Stimulated activated CD4-positive, alpha-beta T cell treated with anti-CD3 and anti-CD28 coated beads, Interleukin-4, amount 100 ng/mL, for 48 hours (primary cell): ENCODE results near the gene CLDN18.

ENCODE experiments used
- DNase-seq, 2 donors: peaks; one replicate each; pipeline ENCODE4 v3.0.0-alpha.2; 2020; ENCODE audit warnings: low read depth in 2 of 2

Gene CLDN18

GRCh38 chr3:138062626-138063025 is 52.7 kb downstream of the CLDN18 start:
- no peak for DNase-seq

- DNase-seq = no peak
Observed at GRCh38 chr3:138063416-138063815, 53.5 kb downstream of the CLDN18 start.

GRCh38 chr3:138065949-138066348 is 56.0 kb downstream of the CLDN18 start:
- no peak for DNase-seq

- peak; percentile 18 to 32 for DNase-seq
Observed at GRCh38 chr3:138066383-138066782, 56.4 kb downstream of the CLDN18 start.

DNA sequence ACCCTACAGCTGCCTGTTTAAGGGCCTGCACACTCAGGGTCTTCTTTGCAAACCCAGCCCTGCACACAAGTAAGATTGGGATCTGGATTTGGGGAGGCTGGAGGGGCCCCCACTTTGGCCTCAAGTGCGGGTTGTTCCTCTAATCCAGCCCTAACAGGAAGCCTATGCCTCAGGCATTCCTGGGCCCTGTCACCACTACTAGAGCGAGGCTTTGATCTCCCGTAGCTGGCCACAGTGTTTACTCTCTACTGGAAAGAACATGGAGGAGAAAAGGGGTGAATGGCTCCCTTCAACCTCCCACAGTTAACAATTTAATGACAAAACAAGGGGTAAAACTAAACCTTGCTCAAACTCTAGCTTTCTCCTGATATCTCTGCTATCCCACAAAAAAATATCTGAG is 57.0 kb downstream of the CLDN18 start:
- DNase-seq = no peak

GRCh38 chr3:138068046-138068445 is 58.1 kb downstream of the CLDN18 start:
- DNase-seq = no peak

- peak; percentile 72 to 82 for DNase-seq
Observed at GRCh38 chr3:138068579-138069174, 58.7 kb downstream of the CLDN18 start.

DNA sequence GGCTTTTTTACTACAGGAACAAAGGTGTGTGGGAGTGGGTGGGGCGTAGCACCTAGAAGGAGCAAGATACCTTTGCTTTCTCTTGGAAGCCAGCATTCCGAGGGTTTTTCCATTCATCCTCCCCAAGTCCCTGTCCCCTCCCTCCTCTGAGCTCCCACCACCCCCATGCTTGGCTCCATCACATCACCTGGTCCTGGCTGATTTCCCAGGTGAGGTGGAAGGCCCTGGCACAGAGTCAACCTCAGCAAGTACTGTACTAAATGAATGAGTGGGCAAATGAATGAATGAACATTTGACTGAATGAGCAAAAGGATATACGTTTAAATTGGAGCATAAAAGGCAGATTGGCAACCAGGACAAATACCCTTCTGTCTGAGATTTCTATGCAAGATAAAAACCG is 60.0 kb downstream of the CLDN18 start:
- DNase-seq = no peak

DNA sequence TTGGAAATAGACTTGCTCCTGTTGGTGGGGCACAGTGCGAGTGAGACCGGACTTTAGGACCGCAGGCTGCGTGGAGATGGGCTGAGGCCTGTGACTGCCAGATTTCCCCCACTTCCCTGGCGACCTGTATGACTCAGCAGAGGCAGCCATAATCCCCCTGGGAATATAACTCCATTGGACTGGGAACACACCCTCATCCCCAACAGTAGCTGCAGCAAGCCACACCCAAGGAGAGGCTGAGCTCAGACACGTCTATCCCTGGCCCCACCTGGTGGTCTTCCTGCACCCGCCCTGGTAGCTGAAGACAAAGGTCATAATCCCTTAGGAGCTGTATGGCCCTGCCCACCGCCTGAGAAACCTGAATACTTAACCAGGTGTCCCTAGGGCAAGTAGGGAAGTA is 62.8 kb downstream of the CLDN18 start:
- no peak for DNase-seq

DNA sequence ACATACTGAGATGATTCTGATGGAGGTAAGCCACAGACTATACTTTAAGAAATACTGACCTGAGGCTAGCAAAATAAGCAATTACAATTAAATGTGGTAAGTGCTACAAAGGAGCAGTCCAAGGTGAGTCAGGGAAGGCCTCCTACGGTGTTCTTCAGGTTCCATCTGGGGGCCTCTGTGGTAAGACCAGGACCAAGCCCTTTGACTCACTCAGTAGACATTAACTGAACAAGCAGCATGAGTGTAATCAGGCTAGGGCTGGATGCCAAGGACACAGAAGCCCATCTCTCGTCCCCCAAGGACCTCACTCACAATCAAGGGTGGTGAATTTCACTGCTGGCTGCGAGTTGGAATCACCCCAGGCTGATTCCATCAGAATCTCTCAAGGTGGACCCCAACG is 68.1 kb downstream of the CLDN18 start:
- no peak for DNase-seq

DNA sequence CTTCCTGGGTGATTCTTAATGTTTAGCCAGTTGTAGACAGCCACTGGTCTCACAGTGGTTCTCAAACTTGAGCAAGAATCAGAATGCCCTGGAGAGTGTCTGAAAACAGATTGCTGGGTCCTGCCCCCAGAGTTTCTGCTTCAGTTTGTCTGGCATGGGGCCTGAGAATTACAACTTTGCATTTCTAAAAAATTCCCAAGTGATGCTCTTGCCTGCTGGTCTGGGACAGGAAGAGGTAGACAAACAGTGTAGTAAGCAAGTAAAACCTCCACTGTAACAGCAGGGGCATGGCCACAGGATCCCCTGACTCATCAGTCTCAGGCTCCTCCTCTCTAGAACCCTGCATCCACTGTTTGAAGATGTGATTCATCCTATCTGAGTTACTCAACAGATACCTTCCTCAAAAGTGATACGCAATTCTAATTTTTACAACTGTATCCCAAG is 69.0 kb downstream of the CLDN18 start:
- peak in 1 of 2 donors; percentile 40 for DNase-seq

DNA sequence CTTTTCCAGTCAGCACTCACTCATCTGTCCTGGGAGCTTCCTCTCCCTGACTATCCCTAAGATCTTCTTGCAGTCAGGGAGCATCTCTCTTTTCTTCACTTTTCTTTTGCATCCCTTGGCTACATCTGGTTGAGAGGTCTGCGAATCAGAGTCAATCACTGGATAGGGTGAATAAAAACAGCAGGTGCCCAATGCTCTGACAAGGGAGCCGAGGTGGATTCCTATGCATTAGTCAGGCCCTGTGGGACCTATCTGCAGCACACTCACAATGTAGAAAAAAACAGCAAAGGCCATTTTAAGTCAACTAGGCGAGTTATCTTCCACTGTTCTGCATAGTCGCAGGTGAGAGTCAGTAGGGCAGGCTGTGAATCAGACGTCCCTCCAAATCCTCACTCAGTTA is 69.9 kb downstream of the CLDN18 start:
- no peak for DNase-seq

DNA sequence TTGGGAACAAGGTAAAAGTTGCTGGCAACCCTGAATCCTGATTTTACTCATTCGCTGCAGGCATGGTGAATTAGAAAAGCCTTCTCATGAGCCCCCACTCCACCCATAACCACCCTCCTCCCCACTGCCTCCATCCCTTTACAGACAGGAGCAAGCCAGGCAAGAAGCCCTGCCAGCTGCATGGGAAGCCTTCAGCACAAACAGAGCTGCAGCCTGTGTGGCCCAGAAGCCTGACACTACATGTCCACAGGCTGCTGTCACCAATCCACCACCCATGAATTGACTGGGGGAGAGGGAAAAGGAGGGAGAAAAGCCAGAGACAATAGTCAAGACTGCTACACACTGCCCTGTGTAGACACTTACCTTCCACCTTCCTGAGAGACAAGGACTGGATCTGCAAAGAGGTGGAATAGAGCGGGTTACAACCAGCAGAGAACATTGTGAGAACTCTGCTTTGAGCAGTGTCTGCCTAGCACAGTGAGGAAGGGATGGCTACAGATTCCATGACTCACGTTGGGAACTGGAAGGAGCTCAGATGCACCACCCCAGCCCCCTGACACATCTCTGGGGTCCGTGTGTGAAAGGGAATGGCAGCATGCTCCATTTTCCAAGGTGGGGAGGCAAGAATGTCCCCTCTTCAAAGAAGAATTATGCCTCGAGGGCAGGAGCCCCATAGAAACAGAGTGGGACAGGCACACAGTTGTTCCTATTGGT is 71.6 kb downstream of the CLDN18 start:
- DNase-seq = no peak

GRCh38 chr3:138082085-138082991 is 72.4 kb downstream of the CLDN18 start:
- DNase-seq = peak in 1 of 2 donors; percentile 11

GRCh38 chr3:138082992-138083386 is 73.0 kb downstream of the CLDN18 start:
- no peak for DNase-seq
